ENCODE results near the gene PNMA5.

DNA sequence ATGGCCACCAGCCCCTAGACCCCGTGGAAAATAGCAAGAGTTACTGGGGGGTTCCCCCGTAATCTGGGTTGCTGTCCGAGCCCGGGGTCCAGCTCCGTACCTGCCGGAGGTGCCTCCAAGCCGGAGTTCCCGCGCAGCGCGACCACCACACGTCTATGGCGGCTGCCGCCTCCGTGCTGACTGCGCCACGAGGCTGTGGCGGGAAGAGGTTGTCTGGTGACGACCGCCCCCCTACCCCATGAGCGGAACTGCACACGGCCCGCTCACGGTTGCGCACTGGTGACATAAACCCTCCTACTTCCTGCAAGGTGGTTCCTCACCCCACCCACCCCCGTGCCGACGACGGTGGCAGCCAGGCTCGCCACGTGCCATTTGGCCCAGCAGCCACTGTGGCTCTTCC is at the start of gene PNMA5:
- TF ChIP-seq, protein P1, sequence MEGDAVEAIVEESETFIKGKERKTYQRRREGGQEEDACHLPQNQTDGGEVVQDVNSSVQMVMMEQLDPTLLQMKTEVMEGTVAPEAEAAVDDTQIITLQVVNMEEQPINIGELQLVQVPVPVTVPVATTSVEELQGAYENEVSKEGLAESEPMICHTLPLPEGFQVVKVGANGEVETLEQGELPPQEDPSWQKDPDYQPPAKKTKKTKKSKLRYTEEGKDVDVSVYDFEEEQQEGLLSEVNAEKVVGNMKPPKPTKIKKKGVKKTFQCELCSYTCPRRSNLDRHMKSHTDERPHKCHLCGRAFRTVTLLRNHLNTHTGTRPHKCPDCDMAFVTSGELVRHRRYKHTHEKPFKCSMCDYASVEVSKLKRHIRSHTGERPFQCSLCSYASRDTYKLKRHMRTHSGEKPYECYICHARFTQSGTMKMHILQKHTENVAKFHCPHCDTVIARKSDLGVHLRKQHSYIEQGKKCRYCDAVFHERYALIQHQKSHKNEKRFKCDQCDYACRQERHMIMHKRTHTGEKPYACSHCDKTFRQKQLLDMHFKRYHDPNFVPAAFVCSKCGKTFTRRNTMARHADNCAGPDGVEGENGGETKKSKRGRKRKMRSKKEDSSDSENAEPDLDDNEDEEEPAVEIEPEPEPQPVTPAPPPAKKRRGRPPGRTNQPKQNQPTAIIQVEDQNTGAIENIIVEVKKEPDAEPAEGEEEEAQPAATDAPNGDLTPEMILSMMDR (IDR thresholded peaks at IDR 0.05; ENCODE audit: extremely low read depth in 1 of 2, insufficient read depth in 1 of 2, low read depth in 1 of 2, low read length in 2 of 2), result no peak
- TF ChIP-seq POLR2AphosphoS5 (IDR thresholded peaks at IDR 0.05; ENCODE audit: insufficient read depth, low read depth, low read length) (no peak), EZH2 (IDR thresholded peaks at IDR 0.05; ENCODE audit: borderline replicate concordance, low read depth, low read length, severe bottlenecking) (no peak), GATA2 (IDR thresholded peaks at IDR 0.05; ENCODE audit: insufficient read depth, insufficient read length, low read depth, low read length) (no peak), JUN (IDR thresholded peaks at IDR 0.05; ENCODE audit: borderline replicate concordance, insufficient read depth, insufficient read length, low read depth) (no peak), POLR2A (IDR thresholded peaks at IDR 0.05; ENCODE audit: low read depth, low read length) (no peak), MAX (IDR thresholded peaks at IDR 0.05; ENCODE audit: insufficient read depth, insufficient read length) (no peak)

Measured in endothelial cell of umbilical vein (primary cell).